HG03521 (cell line): ENCODE results near the gene RBMS3.
"Not testable (repeated sequence)": the region's sequence is repeated elsewhere in the genome, so short reads cannot be mapped to it uniquely, and the experiment has no call there.

ENCODE experiments used
- ATAC-seq: cut with Tn5 transposase; IDR thresholded peaks from one replicate; pipeline ENCODE4 v1.9.1; 2021; ENCODE audit warnings: mild to moderate bottlenecking, moderate library complexity; ENCODE audit not compliant: unreplicated experiment

Gene RBMS3

DNA sequence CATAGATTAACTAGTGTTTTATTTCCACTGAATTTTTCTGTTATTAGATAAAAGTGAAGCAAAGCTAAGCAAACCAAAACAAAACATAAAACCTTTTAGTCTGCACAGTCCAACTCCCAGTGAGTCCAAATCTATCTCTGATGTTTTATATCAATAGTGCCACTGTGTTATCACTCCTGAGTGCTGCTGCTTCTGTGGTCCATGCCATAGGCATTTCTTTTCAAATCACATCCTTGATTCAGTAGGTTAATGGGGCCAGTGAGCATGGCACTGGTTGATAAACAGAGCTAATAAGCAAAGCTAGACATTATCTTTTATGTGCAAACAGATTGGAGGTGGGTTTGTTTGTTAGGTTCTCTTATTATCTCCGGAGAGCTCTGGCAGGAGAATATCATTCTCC lies 30.0 kb downstream of the RBMS3 start:
- no peak for ATAC-seq

DNA sequence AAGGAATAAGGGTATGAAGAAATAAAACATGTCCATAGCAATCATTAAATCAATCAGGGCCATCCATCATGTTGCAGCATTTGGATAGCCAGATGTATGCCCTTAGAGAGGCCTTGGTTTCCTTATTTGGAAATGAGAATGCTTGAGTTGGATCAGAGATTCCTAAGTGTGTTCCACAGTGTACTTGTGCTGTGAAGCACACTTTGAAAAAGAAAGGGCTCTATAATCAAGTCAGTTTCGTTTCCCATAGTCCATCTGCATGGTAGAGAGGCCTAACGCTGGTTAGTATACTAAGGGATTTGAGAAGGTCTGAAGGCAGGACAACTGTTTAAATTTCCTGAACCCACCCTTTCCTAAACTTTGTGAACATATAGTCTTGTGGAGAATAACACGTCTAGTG lies 30.9 kb downstream of the RBMS3 start:
- ATAC-seq = no peak

DNA sequence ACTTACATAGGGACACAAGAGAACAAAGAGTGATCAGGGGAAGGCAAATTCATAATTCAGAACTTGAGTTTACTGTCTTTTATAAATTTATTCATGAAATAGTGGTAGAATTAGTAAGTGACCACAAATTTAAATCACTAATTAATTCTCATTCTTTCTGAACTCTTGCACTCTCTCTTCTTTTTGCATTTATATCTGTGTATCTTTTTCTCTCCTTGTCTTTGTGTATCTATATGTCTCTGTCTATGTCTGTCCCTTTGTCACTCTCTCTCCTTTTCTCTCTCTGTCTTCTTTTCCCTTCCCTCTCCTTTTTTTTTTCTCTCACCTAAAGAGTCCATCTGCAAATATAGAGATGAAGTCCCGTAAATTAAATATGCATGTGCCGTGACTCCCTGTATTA lies 31.5 kb downstream of the RBMS3 start:
- no peak for ATAC-seq

DNA sequence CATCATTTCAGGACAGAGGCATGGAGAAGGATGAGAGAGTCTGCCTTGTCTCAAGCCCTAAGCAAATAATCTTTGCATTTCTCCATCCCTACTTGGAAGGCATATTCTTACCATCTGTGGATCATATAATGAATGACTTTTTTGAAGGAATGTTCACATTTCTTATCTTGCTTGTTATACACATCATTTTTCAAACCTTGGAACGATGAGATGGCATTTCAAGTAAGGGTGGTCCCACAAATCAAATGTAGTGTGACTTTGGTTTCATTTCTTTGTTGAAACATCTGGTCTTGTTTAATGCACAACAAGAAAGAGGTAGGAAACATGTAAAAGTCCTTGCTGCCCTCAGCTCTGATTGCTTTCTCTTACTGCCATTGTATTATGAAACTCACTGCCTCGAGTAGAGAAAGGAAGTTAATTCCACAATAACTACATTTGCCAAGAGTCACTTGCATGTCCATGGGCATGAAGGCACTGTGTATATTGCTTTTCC lies 32.1 kb downstream of the RBMS3 start:
- no peak for ATAC-seq

DNA sequence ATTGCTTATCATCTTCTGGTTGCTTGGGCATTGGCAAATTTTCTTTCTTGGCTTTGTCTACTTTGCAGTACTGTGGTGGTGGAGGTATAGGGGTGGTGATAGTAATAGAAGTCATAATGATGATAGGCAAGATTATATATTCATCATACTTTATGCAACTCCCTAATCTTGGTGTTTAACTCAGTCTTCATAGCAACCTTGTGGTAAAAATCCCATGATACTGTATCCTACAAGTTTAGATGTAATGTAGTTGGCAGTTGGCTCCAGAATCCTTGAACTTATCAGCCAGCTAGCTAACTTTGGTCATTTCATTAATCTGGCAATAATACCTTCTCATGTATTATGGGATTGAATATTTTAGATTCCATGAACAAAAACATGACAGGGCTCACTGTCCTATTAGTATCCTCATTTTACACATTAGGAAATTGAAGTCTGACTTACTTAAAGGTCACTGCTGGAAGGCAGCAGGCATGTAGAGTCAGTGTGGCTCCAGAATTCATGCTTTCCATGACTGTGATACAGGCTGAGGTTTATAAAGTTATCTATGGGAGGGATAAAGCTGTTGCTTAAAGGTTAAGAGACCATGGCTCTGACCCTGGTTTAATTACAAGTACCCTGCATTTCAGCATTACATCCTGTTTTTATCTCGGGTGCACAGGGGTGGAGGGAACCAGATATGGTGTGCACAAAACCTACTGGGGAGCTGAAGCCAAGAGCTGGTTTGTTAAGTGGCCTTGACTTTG lies 33.3 kb downstream of the RBMS3 start:
- no peak for ATAC-seq

DNA sequence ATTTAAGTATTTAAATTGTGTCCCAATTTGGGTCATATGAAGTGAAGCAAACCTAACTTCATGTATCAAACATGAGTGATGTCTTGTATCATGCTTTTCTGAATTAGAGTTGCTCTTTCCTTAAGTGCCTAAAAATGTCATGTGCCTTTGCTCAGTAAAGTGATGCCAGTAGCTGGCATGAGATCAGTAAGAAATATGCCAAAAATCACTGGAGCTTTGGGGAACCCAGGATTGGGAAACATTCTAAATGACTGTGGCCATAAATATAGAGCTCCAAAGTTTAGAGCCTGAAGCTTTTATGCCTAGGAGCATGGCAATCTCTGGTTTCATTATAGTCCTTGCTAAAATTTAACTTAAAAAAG lies 33.8 kb downstream of the RBMS3 start:
- ATAC-seq = no peak

DNA sequence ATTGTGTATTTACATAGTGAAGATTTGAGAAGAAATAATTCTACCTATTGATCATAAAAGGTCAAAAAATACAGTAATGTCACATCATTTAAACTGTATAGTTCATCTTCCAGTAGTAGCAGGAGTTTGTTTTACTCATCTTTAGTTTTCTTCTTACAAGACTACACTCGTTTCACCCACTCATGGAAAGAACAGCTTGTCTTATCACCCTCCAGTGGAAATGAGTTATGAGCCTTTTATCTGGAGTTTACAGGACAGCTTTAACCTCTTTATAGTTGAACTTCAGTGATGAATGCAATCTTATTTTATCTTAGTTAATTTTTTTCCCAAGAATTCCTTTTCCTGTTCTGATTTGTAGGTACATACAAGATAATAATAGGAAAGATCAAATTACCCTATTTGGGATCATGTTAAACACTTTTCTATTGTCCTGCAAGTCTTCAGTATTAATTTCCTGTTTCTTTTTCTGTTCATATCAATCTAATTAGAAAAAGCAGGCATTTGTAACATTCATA lies 36.8 kb downstream of the RBMS3 start:
- ATAC-seq = no peak

DNA sequence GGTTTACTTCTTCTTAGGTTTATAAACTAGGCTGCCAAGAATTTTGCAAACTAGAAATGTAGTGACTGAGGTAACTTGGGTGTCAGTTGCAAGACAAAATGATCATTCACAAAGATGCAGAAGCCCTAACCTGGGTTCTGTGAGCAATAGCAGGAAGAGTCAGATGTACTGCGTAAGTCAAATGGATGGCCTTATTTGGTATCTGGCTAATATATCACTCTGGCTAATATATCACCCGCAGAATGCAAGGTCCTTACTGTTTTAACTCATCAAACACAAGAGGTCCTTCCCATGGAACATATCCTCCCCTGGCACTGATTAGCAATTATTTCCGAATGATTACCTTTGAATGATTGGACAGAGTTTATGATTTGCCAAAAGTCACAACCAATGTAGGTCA lies 37.4 kb downstream of the RBMS3 start:
- ATAC-seq = no peak

DNA sequence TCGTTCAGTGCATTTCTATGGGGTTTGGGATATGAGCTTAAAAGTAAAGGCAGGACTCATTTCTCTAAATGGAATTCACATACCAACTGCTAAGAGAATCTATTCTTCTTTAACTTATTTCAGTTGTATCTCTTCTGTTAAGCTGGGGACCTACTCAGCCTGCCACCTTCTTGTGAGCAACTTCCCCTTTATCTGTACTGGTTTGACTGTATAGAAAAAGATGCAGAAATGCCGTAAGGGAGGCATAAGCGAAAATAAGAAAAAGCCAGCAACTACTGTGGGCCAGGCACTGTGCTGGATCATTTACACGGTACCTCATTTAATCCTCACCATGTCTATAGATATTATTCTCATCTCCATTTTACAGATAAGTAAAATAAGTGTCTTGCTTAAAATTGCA lies 38.4 kb downstream of the RBMS3 start:
- peak; percentile 58 for ATAC-seq

DNA sequence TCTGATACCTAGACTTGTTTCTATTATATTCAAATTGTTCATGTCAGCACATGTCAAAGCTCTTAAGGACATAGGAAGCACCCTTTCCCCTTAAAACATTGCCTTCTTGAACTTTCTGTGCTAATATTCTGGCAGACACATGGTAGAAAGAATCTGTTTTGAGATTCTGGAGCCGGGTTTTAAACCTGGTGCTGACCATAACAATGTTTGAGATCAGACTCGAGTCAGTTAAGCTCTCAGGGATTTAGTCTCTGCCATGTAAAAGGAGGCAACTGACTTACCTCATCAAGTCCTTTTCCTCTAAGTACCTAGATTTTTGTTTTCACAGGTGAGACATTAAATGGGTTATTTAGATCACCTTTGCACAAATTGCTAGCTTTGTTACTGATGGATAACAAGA lies 38.9 kb downstream of the RBMS3 start:
- ATAC-seq = no peak

DNA sequence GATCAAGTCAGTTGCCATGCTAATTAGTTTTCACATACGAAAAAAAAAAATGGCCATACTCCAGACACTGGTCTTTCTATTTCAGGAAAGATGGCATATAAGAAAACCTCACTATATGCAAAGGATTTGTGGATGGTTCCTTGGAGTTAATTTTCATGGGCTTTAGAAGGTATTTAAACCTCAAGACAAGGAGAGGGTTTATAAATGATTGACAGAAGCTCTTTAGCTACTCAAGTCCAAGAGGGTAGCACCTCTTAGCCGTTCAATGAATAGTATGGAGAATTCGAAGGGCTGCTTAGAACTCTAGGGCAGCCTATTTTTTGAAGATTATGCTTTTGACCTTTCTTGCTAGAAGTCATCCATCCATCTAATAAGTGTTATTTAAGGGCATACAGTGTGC lies 41.7 kb downstream of the RBMS3 start:
- ATAC-seq = no peak

DNA sequence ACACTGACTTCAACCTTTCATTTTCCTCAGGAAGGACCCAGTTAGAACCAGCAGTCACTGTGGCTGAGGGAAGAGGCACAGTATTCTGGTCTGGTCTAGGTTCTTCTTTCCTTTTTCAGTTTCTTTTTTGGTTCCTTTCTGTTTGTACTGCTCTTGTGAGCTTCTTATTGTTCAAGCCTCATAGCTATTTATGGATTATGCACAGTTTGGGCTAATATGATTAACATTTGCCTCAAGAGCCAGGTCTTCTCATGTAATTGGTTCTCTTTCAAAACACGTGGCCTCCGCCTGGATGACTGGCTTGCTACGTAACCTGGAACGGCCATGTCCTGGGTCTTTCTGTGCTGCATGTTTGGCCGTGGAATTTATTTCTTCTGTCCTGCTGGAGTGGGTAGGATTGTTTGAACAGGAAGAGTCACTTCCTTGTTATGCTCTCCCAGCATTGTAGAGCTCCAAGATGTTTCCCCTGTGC lies 43.3 kb downstream of the RBMS3 start:
- peak; percentile 97 for ATAC-seq

DNA sequence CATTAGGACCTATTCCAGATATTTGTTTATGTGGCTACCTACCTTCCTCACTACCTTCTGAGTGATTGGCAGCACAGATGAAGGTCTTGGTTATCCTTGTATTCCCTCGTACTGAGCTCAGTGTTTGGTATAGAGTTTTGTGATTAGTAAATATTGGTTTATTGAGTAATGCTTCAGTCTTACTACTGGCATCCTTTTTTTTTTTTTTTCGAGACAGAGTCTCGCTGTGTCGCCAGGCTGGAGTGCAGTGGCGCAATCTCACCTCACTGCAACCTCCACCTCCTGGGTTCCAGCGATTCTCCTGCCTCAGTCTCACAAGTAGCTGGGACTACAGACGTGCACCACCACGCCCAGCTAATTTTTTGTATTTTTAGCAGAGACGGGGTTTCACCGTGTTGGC lies 45.7 kb downstream of the RBMS3 start:
- ATAC-seq = not testable (repeated sequence)

DNA sequence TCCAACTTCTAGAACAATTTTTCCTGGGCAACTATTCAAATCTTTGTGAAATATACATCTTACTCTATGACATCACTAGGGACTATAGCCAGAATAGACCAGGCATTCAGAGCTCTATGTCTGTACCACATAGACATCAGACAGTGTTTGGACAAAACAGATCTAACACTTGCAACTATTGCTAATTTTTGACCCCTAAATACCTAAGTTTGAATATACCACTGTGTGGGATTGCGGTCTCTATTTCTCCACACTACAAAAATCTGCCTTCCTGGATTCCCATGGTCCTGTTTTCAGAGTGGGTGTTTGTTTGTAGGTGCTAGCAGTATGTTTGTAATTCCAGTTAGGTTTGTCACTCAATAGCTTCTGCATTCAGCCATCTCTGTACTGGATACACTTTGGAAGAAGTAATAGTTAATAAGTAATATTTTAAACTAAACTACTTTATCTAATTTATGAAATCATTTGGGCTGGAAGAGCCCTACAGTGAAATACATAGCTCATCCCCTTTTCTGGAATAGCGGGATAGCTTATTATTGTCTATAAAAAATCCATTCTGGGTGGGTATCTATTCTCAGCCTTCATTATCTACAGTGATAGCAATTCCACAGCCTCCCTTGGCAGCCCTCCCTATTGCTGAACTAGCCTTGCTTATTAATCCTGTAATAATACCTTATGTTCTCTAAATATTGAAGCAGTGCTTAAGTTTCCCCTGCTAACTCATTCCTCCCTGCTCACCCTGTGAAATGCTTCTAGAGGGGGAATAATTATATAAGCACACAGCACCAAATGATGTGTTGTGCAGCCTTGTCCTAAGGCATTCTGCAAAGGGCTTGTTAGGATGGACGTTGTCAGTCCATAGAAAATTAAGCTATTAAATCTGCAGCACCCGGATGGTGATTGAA lies 49.4 kb downstream of the RBMS3 start:
- no peak for ATAC-seq

DNA sequence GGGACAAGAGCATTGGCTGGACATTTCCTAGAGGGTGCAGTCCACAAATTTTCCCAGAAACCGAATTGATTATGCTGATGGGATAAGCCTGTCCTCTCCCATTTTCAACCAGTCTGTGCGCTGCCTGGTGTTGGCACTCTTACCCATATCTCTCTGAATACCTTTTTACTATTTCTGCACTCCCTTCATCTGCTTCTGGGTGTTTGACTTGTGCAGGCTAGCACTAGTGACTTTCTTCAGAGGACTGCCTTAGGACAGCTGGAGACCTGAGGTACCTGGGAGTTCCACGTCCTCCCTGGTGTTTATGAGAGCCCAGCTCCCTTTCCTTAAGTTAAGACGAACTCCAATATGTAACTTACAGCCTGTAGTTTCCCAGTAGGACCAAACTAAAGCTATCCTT lies 50.2 kb downstream of the RBMS3 start:
- no peak for ATAC-seq

DNA sequence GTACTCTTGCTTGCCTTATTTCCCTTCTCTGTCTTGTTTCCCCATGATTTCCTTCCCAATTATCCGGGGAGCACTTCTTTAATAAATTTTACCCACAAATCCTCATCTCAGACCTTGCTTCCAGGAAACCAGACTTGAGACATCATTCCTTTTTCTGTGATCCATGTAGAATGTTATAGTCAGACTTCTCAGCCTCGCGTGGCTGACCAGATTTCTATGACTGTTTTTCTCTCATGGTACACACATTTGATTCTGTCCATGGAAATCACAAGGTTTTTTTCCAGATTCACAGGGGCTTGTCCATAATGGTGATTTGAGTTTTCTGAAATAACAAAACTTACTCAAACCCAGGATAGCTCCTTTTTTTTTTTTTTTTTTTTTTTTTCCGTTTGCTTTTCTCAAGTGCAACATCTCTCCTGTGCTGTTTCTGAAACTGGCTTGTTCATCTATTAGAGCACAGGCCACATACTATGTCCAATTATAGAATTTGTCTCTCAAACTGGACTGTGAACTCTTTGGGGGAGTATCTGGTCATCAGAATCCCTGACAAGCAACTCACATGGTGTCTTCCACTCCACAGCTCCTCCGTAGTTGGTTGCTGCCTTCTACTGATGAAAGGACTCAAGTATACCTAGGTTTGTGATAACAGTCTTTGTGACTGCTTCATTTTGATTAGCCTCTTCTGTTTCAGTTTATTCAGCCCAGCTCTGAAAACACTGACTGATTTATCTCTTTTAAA lies 50.8 kb downstream of the RBMS3 start:
- ATAC-seq = no peak

DNA sequence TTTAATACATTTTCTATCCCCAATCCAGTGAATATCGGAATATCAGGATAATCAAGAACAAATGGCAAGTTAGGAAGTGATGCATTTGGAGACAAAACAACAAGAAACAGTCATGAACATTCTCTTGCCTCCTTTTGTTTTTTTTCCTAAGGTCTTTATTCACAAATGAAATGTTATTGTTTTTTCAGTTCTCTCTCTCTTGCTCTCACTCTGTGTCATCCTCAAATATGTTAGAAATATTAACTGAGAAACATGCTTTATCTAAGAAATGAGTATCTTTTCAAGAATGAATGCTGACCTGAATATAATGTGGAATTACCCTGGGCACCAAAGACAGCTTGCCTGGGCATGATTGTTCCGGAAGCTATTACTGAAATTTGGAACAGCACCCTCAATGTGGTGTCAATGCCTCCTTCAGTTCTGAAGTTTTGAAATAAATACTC lies 51.3 kb downstream of the RBMS3 start:
- no peak for ATAC-seq

DNA sequence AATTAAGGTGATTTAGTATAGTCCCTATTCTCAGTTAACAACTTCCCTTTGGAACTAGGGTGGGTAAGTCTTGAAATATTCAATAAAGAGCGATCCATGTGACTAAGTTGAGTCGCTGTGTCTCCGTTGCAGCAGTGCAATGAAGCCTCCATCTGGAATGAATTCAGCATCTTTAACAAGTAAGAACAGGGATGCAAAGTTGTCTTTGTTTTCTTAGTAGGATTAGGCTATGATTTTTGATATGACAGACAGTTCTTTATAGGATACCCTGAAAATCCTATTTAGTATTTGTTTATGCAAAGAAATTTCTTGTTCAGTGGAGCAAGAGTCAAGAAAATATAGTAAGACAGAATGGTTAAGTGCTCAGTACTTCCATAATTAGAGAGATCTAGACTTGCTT lies 52.7 kb downstream of the RBMS3 start:
- ATAC-seq = no peak

DNA sequence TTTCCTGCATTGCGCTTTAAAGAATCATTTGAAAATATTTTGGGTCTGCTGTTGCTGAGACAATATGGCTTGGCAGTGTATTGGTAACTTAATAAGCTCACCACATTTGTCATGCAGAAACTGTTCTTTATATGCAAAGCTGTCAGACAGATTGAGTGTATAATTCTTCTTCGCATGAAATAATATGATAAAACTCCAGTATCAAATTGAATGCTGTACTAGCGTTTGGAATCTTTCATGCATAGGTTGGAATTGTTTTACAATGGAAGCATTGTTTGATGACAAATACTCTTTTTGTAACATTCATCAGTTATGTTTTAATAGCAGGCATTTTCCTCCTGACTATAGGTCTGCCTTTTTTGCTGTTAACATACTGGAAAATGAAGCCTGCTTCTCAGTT lies 53.8 kb downstream of the RBMS3 start:
- ATAC-seq = no peak

DNA sequence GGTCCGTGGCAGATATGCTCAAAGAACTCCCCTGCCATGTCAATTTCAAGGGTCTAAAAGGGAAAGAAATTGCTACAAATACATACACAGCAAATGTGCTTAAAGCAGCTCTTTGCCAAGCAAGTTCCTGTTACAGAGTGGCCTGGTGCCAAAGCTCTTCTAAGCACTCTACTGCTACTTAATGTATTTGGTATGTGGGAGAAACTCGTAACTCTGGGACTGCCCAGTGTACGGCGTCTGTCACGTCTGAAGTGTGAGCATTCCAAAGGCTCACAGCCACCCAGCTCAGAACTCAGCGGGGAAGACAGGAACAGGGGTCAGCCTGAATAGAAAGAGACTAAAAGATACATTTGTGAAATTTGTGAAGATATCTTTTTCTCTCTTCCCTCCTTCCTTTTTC lies 54.6 kb downstream of the RBMS3 start:
- no peak for ATAC-seq

DNA sequence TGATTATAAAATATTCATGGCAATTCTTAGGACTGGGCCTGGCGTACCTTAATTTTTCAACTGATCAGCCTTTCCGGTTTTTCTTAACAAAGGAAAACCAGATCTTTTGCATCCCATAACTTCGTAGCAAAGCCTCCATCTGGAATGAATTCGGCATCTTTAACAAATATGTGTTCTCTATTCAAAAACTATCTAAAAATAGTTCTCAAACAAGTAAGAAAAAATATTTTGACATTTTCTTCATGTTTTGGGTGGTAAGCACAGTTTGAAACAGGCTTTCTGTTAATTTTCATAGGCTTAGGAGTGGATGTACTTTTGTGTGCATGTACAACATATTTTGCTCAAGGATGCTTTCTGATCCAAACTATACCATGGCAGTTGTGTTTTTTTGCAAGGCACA lies 55.1 kb downstream of the RBMS3 start:
- ATAC-seq = no peak
